ENCODE measurements around the gene ARHGAP6.
"Not testable (repeated sequence)": the region's sequence is repeated elsewhere in the genome, so short reads cannot be mapped to it uniquely, and the experiment has no call there.

ARHGAP6 gene

DNA sequence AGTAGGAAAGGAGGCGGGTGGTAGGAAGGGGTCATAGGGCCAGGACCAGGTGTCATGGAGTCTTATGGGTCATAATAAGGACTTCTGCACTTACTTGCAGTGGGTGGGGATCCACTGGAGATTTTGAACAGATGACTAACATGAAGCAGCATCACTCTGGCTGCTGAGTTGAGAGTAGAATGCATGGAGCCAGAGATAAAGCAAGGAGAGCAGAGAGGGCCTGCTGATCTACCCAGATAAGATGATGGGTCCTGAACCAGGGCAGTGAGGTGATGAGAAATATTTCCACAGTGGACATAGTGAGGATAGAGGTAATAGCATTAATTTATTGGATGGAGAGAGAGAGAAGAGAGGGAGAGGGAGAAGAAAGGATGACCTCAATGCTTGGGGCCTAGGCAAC lies 506.6 kb downstream of the ARHGAP6 start:
- no peak for DNase-seq (ENCODE audit: low read depth)

DNA sequence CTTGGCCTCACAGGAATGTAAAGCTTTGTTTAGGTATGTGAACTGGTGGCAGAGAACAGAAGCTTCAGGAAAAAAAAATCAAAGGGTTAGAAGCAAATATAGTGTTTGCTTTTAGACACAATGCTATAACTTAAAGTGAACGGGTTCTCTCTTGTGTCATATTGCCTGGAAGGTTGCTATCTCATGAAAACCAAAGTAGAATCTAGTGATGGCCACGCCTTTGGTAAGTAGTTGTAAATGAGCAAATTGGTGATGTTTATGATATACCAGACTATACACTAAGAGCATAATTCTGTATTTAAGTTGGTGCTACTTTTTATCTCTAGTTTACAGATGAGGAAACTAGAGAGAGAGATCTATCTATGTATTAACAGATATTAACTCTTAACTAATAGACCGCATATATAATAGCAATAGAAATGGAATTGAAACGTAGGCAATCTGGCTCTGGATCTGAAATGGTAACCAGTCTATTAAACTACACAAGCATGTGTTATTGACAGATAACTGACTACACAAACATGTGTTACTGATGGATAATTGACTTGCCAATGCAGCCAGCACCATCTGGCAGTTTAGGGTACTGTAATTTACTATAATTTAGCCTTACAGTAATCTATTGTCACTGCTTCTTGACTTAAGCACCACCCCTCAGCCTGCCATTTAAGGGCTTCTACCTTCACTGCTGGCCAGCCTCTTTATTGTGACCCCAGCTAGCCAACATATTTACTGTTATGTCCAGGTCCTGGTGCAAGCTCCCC lies 513.7 kb downstream of the ARHGAP6 start:
- no peak for DNase-seq (ENCODE audit: low read depth)

GRCh38 chrX:11148401-11148800 lies 517.3 kb downstream of the ARHGAP6 start:
- DNase-seq (ENCODE audit: low read depth): no peak

DNA sequence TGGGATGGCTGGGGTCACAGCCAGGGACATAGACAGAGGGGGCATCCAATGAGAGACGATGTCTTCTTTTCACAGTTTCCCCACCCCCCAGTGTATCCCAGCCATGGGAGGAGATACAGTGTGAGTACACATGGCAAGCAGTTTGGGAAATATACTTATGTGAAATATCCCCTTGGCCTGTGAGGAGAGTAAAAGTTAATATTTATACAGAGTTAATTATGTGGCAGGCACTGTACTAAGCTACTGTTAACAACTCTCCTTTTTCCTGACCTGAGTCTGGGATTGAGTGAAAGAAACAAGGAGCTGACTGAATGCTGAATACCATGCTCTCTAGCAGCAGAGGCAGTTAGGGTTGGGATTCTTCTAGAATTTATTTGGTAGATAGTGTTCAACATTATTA lies 519.3 kb downstream of the ARHGAP6 start:
- no peak for DNase-seq (ENCODE audit: low read depth)

GRCh38 chrX:11143931-11144678 lies 521.6 kb downstream of the ARHGAP6 start:
- DNase-seq (ENCODE audit: low read depth): no peak

DNA sequence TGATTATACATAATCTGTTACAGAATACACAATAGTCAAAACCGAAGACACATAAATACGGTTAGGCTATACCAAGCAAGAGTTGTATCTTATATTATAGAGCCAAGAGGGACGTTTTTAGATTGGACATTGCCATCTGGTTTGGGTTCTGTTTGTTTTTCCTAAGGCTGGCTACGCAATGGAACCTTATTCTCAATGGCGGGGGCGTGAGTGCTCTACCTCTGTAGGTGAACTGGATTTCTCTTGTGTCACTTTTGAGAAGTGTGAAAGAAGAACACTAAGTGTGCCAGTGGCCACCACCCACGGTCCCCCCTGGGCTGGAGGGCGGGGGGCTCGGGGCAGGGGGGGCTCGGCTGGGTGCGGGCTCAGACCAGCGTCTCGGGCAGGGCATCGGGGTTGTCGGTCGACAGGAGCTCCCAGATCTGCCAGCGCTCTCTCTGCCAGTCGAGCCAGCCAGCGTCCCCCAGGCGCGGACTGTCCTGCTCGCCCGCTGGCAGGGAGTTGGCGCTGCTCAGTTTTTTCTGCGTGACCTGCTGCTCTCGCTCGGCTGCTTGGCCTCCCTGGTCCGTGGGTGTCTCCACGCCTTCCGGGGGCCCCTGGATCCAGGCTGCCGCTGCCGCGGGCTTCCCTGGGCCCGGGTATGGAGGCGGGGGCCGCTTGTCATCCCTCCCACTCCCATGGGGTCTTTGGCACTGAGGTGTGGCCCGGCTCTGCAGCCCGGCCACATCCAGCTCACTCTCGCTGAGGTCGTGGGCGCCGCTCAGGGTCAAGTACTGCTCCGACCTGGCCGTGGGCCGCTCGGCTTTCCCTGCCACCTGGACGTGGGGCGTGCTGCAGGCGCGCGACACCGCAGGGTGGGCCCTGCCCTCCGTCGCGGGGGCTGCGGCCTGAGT lies 527.0 kb downstream of the ARHGAP6 start:
- DNase-seq (ENCODE audit: low read depth): no peak

DNA sequence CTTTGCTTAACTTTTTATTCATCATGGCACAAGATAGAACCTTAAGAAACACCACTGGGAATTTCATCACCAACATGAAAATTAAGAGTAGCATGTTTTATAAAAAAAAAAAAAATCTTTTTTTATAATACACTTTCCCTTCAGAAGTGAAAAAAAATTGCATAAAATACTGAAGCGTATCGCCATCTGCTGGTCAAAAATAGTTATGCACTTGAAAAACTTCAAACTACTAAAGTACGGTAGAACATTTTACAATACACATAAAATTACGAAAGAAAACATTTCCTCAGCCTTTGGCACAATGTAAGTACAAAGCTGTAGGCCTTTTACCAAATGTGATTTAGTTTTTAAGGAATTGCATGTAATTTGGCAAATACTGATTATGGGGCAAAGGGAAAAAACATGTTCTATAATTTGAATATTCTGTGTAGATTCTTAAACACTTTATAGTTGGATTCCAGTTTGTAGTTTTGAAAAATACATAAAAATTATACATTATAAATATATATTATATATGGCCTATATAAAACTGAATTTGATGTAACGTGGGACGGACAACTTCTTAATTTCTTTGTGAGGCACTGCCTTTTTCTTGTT lies 528.1 kb downstream of the ARHGAP6 start:
- DNase-seq (ENCODE audit: low read depth): no peak

- no peak for DNase-seq (ENCODE audit: low read depth)
Observed at GRCh38 chrX:11135564-11136185, 530.0 kb downstream of the ARHGAP6 start.

DNA sequence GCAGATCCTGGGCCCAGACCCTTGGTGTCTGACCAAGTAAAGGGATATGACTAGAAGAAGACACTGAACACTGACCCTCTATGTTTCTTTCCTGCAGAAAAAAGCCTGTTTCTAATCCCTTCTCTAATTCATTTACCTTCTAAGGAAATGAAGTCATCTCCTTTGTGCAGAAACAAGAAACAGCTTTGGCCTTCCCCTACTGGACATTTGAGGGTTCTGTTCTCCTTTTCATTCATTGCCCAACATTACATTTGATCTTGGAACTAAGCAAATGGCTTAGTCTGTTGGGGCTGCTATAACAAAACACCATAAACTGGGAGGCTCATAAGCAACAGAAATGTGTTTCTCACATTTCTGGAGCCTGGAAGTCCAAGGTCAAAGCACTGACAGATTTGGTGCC lies 534.6 kb downstream of the ARHGAP6 start:
- DNase-seq (ENCODE audit: low read depth): no peak

DNA sequence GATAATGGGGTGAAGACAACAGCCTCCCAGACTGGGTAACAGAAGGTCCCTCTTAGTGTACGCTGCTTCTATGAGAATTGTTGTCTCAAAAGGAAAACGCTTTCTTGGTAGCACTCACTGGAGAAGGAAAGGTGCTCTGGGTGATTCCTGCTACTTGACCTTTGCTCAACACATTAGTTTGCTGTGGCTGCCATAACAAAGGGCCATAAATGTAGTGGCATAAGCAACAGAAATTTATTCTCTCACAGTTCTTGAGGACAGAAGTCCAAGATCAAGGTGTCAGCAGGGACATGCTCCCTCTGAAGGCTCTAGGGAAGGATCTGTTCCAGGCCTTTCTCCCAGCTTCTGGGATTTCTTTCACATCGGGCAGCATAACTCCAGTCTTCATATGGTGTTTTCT lies 535.6 kb downstream of the ARHGAP6 start:
- DNase-seq (ENCODE audit: low read depth): no peak

DNA sequence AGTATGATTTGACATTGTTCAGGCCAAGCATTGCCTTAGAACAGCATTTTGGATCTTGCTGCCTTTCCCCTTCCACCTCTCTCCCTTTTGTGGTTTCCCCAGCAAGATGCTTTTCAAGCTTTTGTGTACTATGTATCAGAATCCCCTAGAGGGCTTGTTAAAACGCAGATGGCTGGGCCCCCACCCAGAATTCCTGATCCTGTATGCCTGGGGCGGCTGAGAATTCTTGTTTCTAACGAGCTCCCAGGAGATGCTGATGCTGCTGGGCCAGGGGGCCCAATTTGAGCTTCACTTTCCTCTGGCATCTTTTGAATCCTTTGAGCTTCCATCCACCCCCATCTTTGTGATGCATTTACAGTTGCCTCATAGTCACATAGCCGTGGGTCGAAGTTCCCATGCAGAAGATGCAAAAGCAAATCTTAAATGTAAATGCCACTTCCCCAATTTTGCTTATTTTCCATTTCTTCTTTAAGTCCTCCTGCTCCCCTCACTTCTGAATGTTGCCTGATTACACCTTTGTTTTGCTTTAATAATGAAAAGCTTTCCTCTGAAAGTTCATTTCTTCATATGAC lies 536.1 kb downstream of the ARHGAP6 start:
- no peak for DNase-seq (ENCODE audit: low read depth)

GRCh38 chrX:11125060-11125459 lies 540.7 kb downstream of the ARHGAP6 start:
- DNase-seq (ENCODE audit: low read depth): no peak

DNA sequence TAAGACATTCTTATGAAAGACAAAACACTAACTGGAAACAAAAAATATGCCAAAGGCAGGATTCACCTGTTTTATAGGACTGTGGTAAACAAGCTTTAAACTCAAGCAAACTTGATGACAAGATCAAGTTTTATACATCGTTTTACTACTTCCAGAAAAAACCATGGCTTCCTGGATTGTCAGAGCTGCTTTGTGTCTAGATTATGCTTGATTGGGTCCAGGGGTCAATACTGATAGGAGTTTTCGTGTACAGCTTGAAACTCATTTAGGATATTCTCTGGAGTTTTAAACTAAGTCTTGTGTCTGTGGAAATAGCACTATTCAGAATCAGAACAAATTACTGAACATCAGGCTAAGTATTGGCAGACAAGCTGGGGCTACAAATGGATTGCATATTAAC lies 541.6 kb downstream of the ARHGAP6 start:
- DNase-seq (ENCODE audit: low read depth): no peak

DNA sequence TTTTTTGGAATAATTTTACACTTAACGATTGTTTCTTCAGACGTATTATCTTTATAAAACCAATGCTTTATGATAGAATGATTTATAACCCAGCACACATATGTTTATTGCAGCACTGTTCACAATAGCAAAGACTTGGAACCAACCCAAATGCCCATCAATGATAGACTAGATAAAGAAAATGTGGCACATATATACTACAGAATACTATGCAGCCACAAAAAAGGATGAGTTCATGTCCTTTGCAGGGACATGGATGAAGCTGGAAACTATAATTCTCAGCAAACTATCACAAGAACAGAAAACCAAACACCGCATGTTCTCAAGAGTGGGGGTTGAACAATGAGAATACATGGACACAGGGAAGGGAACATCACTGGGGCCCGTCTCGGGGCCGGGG lies 542.6 kb downstream of the ARHGAP6 start:
- not testable (repeated sequence) for DNase-seq (ENCODE audit: low read depth)

- no peak for DNase-seq (ENCODE audit: low read depth)
Observed at GRCh38 chrX:11119313-11119943, 546.3 kb downstream of the ARHGAP6 start.

DNA sequence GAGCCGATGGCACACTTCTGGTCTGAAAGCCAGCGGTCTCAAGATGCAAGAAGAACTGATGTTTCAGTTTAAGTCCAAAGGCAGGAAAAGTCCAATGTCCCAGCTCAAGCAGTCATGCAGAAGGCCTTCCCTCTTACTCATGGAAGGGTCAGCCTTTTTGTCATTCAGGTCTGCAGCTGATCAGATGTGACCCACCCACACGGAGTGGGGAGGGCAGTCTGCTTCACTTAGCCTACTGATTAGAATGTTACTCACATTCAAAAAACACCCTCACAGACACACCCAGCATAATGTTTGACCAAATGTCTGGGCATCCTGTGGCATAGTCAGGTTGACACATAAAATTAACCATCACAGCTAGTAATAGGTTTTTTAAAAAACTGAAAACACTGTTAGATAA lies 548.0 kb downstream of the ARHGAP6 start:
- DNase-seq (ENCODE audit: low read depth): no peak

- no peak for DNase-seq (ENCODE audit: low read depth)
Observed at GRCh38 chrX:11113731-11114130, 552.0 kb downstream of the ARHGAP6 start.

- DNase-seq (ENCODE audit: low read depth): no peak
Observed at GRCh38 chrX:11111947-11112346, 553.8 kb downstream of the ARHGAP6 start.

GRCh38 chrX:11111037-11111851 lies 554.5 kb downstream of the ARHGAP6 start, which contains the start of gene HCCS:
HCCS (plus strand) TSS chrX:11111332; CDS start chrX:11112061, 729 bp downstream.
- DNase-seq (ENCODE audit: low read depth): peak; percentile 45

GRCh38 chrX:11109968-11110367 lies 555.8 kb downstream of the ARHGAP6 start:
- DNase-seq (ENCODE audit: low read depth): no peak

All from stimulated activated CD8-positive, alpha-beta memory T cell treated with anti-CD3 and anti-CD28 coated beads, Interleukin-15, amount 100 ng/mL, for 24 hours (primary cell).